ENCODE measurements around the gene FEZF2. TPM values are rescaled to one million over a fixed set of nuclear protein-coding genes. Genes with fewer than 3 reads are reported as not detected.

FEZF2 gene
- total RNA-seq, 1 donor = not detected

GRCh38 chr3:62332017-62332416 lies 41.3 kb downstream of the FEZF2 start:
- no peak overlapping the region for H3K4me2 ChIP-seq (ENCODE audit: insufficient read depth, low read length)
- H3K9me3 ChIP-seq (ENCODE audit: low read depth, low read length) = no peaks in the 10 kb centered on the region
- H3K27ac ChIP-seq (ENCODE audit: low read depth, low read length) = no peak overlapping the region
- DNase-seq (ENCODE audit: insufficient read length, low spot score, missing footprints) = no peak
- H3K36me3 ChIP-seq (ENCODE audit: insufficient read depth, low read length) = no peaks in the 10 kb centered on the region
- no peak overlapping the region for H2AFZ ChIP-seq (ENCODE audit: low read length)
- H3K4me1 ChIP-seq (ENCODE audit: insufficient read depth, low read length) = no peaks in the 10 kb centered on the region
- no peaks in the 10 kb centered on the region for H4K20me1 ChIP-seq (ENCODE audit: insufficient read depth, low read length)
- H3K27me3 ChIP-seq (ENCODE audit: insufficient read depth, low read length) = no peaks in the 10 kb centered on the region
- no peak for TF ChIP-seq CTCF (IDR thresholded peaks at IDR 0.05; ENCODE audit: extremely low read depth, low read depth, low read length)
- no peaks in the 10 kb centered on the region for H3K79me2 ChIP-seq (ENCODE audit: insufficient read depth, low read length)
- no peak overlapping the region for H3K4me3 ChIP-seq (ENCODE audit: insufficient read depth, low read length)

GRCh38 chr3:62329971-62330370 lies 43.4 kb downstream of the FEZF2 start:
- Histone ChIP-seq H3K27ac (ENCODE audit: low read depth, low read length) (no peak overlapping the region), H3K9me3 (ENCODE audit: low read depth, low read length) (no peaks in the 10 kb centered on the region), H3K27me3 (ENCODE audit: insufficient read depth, low read length) (no peaks in the 10 kb centered on the region), H3K4me3 (ENCODE audit: insufficient read depth, low read length) (no peak overlapping the region), H3K36me3 (ENCODE audit: insufficient read depth, low read length) (no peaks in the 10 kb centered on the region), H2AFZ (ENCODE audit: low read length) (no peak overlapping the region), H3K79me2 (ENCODE audit: insufficient read depth, low read length) (no peaks in the 10 kb centered on the region), H3K4me2 (ENCODE audit: insufficient read depth, low read length) (no peak overlapping the region), H3K4me1 (ENCODE audit: insufficient read depth, low read length) (no peaks in the 10 kb centered on the region), H4K20me1 (ENCODE audit: insufficient read depth, low read length) (no peaks in the 10 kb centered on the region)
- no peak for DNase-seq (ENCODE audit: insufficient read length, low spot score, missing footprints)
- TF ChIP-seq CTCF (IDR thresholded peaks at IDR 0.05; ENCODE audit: extremely low read depth, low read depth, low read length) = no peak

- no peaks in the 10 kb centered on the region for H3K4me1 ChIP-seq (ENCODE audit: insufficient read depth, low read length)
- H3K36me3 ChIP-seq (ENCODE audit: insufficient read depth, low read length) = no peaks in the 10 kb centered on the region
- H3K27me3 ChIP-seq (ENCODE audit: insufficient read depth, low read length) = no peaks in the 10 kb centered on the region
- no peaks in the 10 kb centered on the region for H4K20me1 ChIP-seq (ENCODE audit: insufficient read depth, low read length)
- no peak overlapping the region for H2AFZ ChIP-seq (ENCODE audit: low read length)
- H3K79me2 ChIP-seq (ENCODE audit: insufficient read depth, low read length) = no peaks in the 10 kb centered on the region
- H3K4me3 ChIP-seq (ENCODE audit: insufficient read depth, low read length) = no peak overlapping the region
- no peaks in the 10 kb centered on the region for H3K9me3 ChIP-seq (ENCODE audit: low read depth, low read length)
- TF ChIP-seq CTCF (IDR thresholded peaks at IDR 0.05; ENCODE audit: extremely low read depth, low read depth, low read length) = no peak
- no peak for DNase-seq (ENCODE audit: insufficient read length, low spot score, missing footprints)
- H3K4me2 ChIP-seq (ENCODE audit: insufficient read depth, low read length) = no peak overlapping the region
- no peak overlapping the region for H3K27ac ChIP-seq (ENCODE audit: low read depth, low read length)
These were observed 47.5 kb downstream of the FEZF2 start for GRCh38 chr3:62325896-62326295.

DNA sequence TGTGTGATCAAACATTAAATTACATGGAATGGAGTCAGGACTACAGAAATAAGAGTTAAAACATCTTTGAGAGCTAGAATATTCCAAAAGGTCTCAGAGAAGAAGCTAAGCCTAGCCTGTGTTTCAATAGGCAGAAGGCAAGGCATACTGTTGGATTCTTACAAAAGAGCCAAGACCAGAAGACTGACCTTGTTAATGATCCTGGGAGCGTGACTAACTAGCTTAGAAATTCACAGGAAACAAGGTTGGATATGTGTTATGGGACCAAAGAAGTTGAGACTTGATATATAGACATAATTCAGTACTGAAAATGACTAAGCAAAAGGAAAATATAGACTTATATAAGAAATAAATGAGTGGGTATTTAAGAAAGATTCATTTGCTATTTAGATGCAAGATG lies 50.1 kb downstream of the FEZF2 start:
- H3K4me3 ChIP-seq (ENCODE audit: insufficient read depth, low read length) = no peak overlapping the region
- H3K9me3 ChIP-seq (ENCODE audit: low read depth, low read length) = no peaks in the 10 kb centered on the region
- no peaks in the 10 kb centered on the region for H3K79me2 ChIP-seq (ENCODE audit: insufficient read depth, low read length)
- H3K4me2 ChIP-seq (ENCODE audit: insufficient read depth, low read length) = no peak overlapping the region
- no peaks in the 10 kb centered on the region for H3K27me3 ChIP-seq (ENCODE audit: insufficient read depth, low read length)
- H3K4me1 ChIP-seq (ENCODE audit: insufficient read depth, low read length) = peaks cover 4% of the 10 kb centered on the region
- no peak for TF ChIP-seq CTCF (IDR thresholded peaks at IDR 0.05; ENCODE audit: extremely low read depth, low read depth, low read length)
- no peak overlapping the region for H3K27ac ChIP-seq (ENCODE audit: low read depth, low read length)
- DNase-seq (ENCODE audit: insufficient read length, low spot score, missing footprints) = no peak
- no peaks in the 10 kb centered on the region for H4K20me1 ChIP-seq (ENCODE audit: insufficient read depth, low read length)
- no peak overlapping the region for H2AFZ ChIP-seq (ENCODE audit: low read length)
- H3K36me3 ChIP-seq (ENCODE audit: insufficient read depth, low read length) = no peaks in the 10 kb centered on the region
